Keratinocyte (primary cell): ENCODE measurements around the gene PCDH9.

Experiments
- EZH2 ChIP-seq: IDR thresholded peaks from one replicate; pipeline ENCODE4 v1.6.1; 2012; ENCODE audit warnings: inconsistent platforms, mild to moderate bottlenecking, low read length, moderate library complexity
- TF ChIP-seq, protein P1 (sequence below), 3 experiments: IDR thresholded peaks in 1 of 3; conservative IDR thresholded peaks in 1 of 3; optimal IDR thresholded peaks in 1 of 3; 2 replicates in 2 of 3; 3 replicates in 1 of 3; pipeline versions ENCODE3 to v1.5.1; 2011; ENCODE audit warnings: low read length in 3 of 3, mild to moderate bottlenecking in 3 of 3, moderate library complexity in 2 of 3, control low read depth in 1 of 3, inconsistent platforms in 1 of 3; ENCODE audit not compliant: insufficient read depth in 2 of 3; ENCODE audit errors: extremely low read depth in 1 of 3

- TF ChIP-seq EZH2 = no peak
- TF ChIP-seq, protein P1, sequence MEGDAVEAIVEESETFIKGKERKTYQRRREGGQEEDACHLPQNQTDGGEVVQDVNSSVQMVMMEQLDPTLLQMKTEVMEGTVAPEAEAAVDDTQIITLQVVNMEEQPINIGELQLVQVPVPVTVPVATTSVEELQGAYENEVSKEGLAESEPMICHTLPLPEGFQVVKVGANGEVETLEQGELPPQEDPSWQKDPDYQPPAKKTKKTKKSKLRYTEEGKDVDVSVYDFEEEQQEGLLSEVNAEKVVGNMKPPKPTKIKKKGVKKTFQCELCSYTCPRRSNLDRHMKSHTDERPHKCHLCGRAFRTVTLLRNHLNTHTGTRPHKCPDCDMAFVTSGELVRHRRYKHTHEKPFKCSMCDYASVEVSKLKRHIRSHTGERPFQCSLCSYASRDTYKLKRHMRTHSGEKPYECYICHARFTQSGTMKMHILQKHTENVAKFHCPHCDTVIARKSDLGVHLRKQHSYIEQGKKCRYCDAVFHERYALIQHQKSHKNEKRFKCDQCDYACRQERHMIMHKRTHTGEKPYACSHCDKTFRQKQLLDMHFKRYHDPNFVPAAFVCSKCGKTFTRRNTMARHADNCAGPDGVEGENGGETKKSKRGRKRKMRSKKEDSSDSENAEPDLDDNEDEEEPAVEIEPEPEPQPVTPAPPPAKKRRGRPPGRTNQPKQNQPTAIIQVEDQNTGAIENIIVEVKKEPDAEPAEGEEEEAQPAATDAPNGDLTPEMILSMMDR (optimal IDR thresholded peaks at IDR 0.05 in 1 of 3, IDR thresholded peaks at IDR 0.05 in 1 of 3, conservative IDR thresholded peaks at IDR 0.05 in 1 of 3; ENCODE audit: extremely low read depth in 1 of 3, insufficient read depth in 2 of 3, low read length in 3 of 3) = no peak
Measured at GRCh38 chr13:67135356-67135755, 94.8 kb downstream of the PCDH9 start.
